Transverse colon (tissue), 4 donors: ENCODE measurements around the gene TMEM11.

ENCODE experiments used
- CTCF ChIP-seq, 5 experiments: fragments of 200-600 bp in 3 of 5; fragments of 450-650 bp in 2 of 5; sonication (generic) in 3 of 5; IDR thresholded peaks; 1 replicate in 2 of 5; 2 replicates in 3 of 5; pipeline ENCODE4 v1.5.1; 2016 to 2017; ENCODE audit warnings: antibody characterized with exemption in 5 of 5, inconsistent platforms in 3 of 5, mild to moderate bottlenecking in 2 of 5, moderate library complexity in 1 of 5
- EP300 ChIP-seq: sonication (generic); formaldehyde crosslinking; IDR thresholded peaks from one replicate; pipeline ENCODE4 v1.6.1; 2017; ENCODE audit warnings: antibody characterized with exemption, low read depth
- POLR2A ChIP-seq: fragments of 450-650 bp; IDR thresholded peaks from one replicate; pipeline ENCODE4 v1.6.1; 2016; ENCODE audit warnings: antibody characterized with exemption, mild to moderate bottlenecking, moderate library complexity
- POLR2AphosphoS5 ChIP-seq, 3 donors: sonication (generic); formaldehyde crosslinking; IDR thresholded peaks; one replicate each; pipeline ENCODE4 v1.6.1; 2016; ENCODE audit warnings: antibody characterized with exemption in 3 of 3

- TF ChIP-seq POLR2A (no peak), CTCF (IDR thresholded peaks at IDR 0.05) (no peak), POLR2AphosphoS5 (IDR thresholded peaks at IDR 0.05) (no peak), EP300 (no peak)
These were observed 42.5 kb downstream of the TMEM11 start for GRCh38 chr17:21171309-21171922.
